Stimulated activated CD4-positive, alpha-beta T cell treated with anti-CD3 and anti-CD28 coated beads, Interleukin-15, amount 100 ng/mL, for 48 hours (primary cell): ENCODE results near the gene IL5RA.

ENCODE experiments used
- DNase-seq, 2 donors: peaks; one replicate each; pipeline ENCODE4 v3.0.0-alpha.2; 2020; ENCODE audit warnings: low read depth in 2 of 2

Gene IL5RA

DNA sequence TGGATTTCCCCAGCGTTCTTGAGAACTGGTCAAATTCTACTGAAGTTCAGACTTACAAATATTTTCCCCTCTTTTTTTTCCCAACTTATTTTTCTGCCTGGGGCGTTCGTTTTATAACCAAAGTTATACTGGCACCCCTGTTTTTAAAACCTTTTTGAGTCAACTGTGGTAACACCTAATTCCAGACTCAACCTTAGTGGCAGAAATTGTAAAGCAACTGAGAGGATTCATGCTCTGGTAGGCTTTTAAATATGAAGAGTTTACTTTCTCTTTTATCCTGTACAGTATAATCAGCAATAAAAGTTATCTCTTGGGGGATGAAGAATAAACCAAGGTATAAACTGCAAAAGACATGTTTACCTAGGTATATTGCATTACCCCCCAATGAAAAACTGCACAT lies 2.3 kb downstream of the IL5RA start:
- DNase-seq = no peak

DNA sequence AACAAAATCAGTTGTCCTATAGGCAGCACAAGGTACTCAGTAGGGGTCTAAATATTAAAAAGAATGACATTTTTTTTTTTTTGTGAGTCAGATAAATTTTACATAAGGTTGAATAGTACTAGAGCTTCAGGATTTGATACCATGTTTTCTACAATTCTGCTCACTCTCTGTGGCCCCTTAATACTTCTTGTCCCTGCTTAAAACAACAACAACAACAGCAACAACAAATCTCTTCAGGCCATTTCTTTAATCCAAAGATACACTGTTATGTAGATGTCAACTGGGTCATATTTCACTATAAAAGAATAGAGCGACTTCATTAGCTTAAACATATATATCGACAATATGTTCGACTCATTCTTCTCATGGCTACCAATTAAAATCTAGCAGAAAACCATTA lies 3.0 kb downstream of the IL5RA start:
- DNase-seq = no peak

DNA sequence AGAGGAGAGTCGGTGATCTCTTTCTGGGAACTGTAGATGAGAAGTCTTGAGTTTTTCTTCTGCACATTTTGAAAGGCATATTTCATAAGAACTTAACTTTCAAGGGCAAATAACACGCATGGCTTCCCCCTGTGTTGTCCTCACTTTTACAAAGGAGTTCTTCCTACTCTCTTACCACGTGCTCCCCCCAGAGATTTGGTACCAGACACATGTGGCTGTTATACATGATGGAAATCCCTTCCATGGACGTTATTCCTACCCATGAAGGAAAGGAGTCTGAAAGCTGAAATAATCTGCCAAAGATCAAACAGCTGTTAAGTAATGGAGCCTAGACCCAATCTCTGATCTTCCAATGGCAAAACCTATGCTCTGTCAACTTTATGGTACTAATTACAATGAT lies 4.4 kb downstream of the IL5RA start:
- no peak for DNase-seq

DNA sequence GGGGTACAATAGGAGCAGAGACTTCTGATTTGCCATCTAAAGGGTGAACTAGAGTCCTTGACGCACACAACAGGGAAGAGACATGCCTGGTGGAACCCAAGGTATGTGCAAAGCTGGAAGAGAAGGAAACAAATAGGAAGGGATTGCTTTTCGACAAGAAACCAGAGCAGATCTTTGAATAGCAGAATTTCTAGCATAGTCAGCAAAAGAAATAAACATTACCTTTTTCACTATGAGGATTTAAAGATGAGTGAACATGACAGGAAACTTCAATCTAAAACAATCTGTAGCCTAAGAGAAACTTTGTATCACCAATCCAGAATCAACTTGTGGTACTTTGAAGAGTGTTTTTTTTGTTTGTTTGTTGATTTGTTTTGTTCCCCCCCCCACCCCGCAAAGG lies 4.9 kb downstream of the IL5RA start:
- DNase-seq = no peak

DNA sequence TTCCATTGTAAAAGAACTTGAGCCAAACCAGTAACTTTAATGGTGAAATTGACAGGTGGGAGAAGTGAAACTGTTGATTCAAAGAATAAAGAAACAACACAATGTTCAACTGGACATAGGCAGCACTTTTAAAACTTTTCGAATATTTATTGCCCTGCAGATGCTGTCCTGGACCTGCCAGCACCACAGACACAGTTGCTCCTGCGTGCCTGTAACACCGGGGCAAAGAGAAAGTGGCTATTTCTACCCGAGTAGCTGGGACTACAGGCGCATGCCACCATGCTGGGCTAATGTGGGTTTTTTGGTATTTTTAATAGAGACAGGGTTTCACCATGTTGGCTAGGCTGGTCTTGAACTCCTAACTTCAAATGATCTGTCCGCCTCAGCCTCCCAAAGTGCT lies 7.4 kb downstream of the IL5RA start:
- DNase-seq = no peak

DNA sequence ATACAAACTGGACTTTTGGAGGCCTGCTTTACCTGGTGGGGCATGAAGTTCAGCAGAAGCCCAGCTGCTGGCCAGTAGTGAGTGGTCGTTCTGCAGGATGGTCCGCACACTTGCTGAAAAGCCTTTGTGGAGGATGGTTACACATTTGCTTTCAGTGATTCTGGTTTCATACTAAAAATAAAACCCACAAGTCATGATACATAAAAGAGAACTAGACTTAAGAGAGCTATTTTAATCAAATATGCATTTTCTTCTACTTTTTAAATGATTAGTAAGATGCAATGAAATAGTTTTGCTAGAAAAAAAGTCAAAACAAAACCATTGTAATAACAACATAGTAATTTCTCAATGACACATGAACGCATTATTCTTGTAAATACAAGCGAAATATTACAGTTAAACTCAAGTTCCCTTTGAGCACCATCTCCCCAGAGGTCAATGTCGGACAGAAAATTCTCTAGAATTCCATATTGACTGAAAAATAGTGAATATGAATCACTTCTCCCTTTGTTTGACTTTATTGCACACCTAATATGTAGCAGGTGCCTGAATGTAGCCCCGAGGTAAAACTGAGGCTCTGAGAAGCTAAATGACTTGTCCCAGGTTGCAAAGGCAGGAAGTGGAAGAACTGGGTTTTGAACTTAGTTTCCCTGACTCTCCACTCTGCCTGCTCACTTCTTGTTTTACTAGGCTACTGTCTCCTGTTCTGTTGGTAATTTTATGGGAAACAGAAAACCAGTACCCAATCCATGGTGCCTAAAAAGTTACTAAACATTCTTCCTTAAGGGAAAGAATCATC lies 8.3 kb downstream of the IL5RA start:
- no peak for DNase-seq

DNA sequence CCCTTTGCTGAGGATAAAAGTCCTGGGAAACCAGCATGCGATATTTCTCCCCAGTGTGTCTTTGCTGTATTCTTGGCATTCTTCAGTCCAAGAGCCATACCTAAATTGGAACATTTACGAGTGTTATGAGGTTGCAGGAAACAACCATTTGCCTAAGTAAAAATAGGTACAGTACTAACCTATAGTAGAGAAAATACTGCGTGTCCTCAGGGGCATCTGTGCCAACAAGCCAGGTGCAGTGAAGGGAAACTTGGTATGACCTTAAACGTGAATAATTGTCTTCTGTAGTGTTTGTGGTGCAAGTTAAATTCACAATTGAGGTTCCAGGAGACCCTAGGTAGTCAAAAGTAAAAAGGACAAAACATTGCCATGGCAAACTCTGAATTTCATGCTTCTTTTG lies 12.2 kb downstream of the IL5RA start:
- no peak for DNase-seq

DNA sequence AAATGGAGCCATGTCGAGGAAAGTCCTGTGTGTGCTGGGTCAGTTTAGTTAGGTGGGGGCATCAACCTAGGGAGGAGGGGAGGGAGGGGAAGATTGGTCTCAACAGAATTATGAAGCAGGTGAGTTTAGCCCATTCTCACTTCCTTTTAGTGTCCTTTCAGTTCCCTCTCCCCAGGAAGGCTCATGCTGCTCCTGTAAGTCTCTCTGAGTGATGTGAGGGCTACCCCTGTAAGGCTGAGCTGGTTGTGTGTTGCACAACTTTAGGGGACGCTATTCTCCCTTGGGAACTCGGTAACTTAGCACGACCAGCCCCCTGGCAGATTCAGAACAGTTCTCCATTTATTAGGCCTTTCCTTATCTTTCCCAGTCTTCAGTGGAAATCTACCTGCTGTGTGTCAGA lies 21.2 kb downstream of the IL5RA start:
- DNase-seq = no peak

DNA sequence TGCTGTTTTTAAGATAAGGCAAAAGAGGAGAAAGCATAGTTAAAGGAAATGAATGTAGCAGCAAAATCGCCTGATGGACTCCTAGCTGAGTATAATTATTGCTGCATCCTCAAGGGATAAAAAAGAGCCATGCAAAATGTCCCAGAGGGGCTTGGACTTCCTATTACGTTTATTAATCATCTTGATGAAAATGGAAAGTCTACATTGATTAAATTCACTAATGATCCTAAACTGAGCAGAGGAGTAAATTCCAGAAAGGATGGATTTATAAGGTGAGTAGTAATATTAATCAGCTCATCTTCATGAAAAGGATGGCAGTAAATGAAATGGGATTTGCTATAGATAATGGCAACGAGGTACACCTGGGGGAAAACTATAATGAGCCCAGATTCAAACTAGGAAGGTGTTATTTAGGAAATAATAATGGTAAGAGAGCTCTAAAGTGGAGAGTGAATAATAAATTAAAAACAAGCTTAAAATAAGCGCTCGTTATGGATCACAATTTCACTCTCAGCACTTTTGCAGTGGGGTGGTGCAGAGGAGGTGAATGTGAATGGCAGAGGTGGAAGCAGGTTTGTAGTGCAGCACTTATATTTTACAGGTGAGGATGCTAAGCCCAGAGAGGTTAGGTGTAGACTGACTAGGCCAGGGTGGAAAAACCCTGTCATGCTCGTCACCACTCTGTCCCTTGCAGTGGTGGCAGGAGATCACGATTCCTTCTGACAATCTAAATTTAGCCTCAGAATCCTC lies 22.3 kb downstream of the IL5RA start:
- no peak for DNase-seq

DNA sequence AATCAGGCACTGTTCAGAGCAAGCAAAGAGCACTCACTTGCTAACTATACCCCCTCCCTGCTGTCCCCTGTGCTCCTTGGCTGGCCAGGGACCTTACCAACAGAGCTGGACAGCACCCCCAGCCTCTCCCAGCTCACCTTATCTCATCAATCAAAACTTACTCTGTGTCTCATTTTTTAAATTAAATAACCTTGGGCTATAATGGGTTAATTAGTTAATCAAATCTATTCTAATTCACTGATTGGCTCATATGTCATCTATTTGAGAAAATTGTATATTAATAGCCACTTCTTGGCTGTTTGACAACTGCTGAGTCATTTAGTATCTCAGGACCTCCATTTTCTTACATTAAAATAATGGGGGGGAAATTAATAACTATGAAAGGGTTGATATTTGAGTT lies 22.9 kb downstream of the IL5RA start:
- no peak for DNase-seq

DNA sequence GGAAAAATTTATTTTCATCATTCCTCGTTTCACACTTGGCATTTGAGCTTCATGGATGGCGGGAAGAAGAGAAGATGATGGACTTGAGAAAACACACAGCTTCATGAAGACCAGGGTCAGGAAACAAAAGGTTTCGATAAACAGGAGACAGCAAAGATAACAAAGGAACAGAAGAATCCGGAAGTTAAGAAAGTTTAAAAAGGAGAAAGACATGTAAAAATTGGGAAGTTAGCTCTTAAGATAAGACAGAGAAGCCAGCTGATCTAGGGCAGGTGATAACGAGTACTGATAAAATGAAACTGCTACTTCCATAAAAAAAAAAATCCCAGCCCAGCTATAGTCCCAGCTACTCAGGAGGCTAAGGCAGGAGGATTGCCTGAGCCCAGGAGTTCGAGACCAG lies 23.9 kb downstream of the IL5RA start:
- no peak for DNase-seq

DNA sequence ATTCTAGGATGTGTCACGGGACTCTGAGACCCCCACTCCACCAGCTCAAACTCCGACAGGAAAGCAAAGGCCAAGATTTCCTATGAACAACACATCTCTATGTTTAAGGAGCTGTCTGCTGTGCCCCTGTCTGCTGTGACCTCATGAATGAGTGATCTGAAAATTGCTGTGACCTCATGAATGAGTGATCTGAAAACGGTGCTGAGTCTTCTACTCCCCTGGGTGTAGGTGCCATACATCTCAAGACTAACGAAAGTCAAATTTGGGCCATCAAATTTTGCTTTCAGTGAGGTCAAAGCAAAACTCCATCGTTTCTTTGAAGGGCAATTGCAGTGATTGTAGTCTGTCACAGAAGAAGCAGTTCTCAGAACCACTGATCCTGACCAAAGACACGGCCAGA lies 24.4 kb downstream of the IL5RA start:
- no peak for DNase-seq

DNA sequence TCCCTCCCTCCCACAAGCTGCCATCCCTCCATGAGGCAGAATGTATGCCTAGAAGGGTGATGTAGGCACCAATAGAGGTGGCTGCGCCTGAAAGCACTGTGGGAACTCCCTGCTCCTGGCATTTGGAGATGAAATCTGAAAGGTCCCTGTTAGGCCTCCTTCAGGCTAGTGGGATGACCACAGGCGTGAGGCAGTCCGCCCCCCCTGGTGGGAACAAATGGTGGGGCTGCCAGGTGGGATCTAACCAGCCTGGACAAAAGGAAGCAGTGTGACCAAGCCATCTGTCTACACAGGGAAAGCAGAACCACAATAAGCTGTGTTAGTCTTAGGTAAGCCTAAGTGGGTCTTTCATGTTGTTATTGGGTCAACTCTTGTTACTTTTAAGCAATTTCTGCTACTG lies 25.3 kb downstream of the IL5RA start:
- DNase-seq = no peak

DNA sequence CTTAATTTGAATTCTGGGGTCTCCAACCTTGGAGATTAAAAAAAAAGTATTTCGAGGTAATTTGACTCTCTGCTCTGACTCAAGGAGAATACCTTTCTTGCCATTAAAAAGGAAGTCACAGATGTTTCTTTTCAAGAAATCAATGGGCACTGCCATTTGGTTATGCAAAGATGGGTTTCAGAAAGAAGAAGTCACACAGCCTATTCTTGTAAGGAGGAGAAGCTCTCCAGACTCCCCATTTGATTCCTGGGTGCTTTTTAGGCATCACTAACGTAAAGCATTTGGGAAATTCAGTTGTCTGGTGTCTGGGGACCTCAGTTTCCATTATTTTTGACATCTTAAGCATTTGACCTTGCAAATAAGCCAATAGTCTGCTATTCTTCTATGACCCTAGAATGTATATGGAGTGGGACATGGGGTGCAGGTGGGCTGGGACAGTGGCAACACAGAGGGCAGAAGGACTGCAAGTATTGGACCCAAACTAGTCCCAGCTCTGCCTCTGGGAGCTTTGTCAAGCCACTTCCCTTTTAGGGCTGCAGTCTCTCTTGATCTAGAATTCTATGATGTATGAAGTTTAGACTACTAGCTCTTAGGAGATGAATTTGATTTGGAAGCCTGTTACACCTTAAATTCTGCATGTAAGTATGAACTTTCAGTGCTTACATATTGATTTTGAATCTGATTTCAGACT lies 27.8 kb downstream of the IL5RA start:
- DNase-seq = no peak

DNA sequence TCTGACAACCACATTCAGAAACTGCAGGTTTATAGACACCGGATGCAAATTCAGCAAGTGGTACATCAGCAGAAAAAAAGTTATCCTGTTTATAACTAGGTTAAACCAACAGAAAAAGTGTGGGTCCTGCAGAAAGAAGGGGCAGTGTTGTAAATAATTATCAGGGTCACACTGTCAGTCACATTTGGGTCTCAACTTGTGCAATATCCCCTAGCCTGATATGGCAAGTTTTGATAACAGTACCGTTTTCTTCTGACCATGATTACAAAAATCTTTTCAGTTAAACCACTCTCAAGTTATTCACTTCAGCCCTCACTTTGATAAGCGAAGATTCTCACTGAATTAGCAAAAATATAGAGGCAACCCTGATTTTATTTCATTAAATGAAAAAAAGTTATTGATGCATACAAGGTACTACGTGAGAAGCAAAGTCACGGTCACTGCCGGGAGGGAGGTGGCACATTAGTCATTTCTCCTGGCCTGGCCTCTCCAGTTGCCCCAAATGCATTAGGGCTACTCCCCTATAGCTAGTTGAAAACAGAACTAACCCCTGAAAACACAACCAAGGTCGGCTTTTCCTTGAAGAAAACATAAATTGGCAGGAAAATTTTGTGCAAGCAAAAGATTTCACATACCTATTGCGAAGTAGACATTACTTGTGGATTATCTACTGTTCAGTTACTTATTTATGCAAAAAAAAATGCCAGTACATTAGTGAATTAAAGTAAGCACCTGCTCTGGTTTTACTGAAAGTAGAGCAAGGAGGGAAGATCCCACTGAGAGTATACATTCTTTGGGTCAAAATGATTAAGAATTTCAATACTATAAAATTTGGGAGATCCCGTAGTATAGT lies 28.6 kb downstream of the IL5RA start:
- DNase-seq = no peak

DNA sequence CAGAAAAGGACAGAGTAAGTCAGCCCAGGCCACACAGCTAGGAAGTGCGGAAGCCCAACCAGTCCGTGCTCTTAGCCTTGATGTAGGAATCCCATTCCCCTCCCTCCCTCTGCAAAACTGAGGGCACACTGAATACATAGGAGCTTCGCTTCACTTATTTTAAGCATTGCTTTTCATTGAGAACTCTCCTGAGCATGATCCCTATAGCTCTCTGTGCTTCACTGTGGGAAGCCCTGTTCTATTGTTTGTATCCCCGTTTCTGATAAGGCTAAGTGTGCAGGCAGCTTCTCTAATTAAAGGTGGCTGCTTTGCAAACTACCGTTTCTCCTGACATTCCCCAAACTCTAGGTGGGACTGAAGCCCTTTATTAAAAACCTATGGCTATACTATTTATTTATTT lies 29.9 kb downstream of the IL5RA start:
- no peak for DNase-seq

DNA sequence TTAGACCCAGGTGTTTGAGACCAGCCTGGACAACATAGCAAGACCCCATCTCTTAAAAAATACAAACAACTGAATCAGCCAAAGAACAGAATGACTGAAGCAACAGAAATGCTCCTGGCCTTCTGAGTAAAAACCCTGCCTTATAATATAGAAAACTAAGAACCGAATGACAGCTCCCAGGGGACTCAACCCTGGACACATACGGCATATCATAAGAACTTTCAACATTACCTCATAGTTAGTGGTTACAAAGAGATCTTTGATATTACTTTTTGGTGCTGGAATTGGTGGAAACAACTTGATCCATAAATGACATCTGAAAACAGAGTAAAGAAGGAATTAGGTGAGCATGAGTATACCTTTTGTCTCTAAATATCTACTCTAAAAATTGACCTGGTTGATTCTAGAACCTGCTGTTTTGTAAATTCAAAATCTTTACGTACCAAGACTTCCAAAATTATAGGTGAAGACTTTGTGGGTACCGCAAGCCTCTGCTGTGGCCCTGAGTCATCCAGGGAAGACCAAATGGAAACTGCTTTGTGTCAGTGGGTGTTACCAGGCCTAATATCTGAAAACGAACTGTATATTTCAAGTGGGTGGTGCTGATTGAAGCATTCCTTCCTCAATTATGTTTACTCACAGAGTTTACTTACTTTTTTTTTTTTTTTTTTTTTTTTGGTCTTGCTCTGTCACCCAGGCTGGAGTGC lies 35.5 kb downstream of the IL5RA start:
- DNase-seq = no peak

DNA sequence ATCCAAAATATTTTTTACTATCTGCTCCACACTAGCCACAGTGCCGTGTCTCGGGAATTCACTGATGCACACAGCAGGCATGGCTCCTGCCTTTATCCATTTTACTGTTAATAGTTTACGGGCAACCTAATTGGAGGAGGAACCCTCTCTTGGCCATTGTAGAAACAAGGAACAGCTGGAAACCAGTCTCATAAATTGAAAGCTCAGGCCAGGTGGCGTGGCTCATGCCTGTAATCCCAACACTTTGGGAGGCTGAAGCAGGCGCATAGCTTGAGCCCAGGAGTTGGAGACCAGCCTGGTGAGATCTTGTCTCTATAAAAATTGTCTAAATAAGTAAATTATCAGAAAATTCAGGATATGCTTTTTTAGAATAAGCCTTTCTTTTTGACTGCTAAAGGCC lies 39.0 kb downstream of the IL5RA start:
- DNase-seq = no peak

DNA sequence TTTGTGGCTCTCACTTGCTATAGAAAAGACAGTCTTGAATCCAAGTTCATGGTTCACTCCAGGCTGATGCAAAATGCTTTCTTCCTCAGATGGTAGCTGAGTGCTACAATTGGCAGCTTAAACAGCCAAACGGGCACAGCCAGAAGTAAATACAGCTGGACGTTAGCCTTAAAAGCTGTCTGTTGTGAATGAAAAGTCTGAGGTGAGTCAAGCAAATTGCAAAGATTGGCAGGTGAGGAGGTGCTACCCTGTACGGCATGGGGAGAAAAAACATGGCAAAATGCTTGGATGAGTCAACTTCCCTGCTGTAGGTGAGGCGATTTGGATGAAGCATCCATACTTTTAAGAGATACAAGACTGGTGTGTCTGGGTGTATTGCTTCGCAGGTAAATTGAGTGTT lies 40.5 kb downstream of the IL5RA start:
- DNase-seq = no peak

DNA sequence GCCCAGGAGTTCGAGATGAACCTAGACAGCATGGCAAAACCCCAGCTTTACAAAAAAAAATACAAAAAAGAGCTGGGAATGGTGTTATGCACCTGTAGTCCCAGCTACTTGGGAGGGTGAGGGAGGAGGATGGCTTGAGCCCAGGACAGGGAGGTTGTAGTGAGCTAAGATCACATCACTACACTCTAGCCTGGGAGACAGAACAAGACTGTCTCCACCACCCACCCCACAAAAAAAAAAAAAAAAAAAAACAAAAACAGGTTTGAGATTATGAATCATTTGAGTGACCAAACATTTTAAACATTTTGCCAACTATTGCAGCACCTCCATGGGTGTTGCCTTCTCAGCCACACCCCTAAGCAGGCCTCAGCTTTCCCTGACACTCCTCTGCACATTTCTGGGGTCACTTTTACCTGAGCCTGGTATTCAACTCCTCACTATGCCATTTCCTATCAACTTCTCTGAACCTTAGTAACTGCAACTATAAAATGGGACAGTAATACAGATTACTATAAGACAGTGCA lies 41.8 kb downstream of the IL5RA start:
- no peak for DNase-seq

DNA sequence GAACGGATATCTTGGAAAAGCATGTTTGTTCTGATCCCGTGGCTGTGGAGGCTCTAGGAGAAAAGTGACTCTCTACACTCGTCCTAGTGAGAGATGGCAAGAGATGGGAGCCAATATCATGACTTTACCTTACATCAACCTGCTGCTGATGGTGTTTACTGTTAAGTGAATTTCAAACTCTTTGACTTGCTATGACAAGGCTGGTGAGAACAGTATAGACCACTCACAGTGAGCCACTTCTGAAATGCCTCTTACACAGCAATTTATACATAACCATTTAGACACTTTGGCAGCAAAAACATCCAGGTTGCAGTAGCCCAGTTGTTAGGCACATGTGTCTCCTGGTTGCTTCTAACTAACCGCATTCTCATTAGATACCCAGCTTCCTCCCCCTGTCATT lies 43.3 kb downstream of the IL5RA start:
- no peak for DNase-seq
